SU-DHL-6 (cell line): ENCODE measurements around the gene DHX30.

Source experiments
- EZH2phosphoT487 ChIP-seq: fragments of 200-600 bp; sonication (generic), shearing (Covaris generic); conservative IDR thresholded peaks from 2 replicates; pipeline ENCODE4 v1.6.1; 2018; ENCODE audit warnings: mild to moderate bottlenecking, antibody characterized with exemption, low read length, moderate library complexity, mixed read lengths
- TF ChIP-seq, protein P1 (sequence below): fragments of 200-600 bp; sonication (generic); IDR thresholded peaks from one replicate; pipeline ENCODE4 v1.5.1; 2017; ENCODE audit warnings: antibody characterized with exemption, mild to moderate bottlenecking, low read length, moderate library complexity; ENCODE audit not compliant: insufficient read depth, poor library complexity, severe bottlenecking

GRCh38 chr3:47848599-47849117 lies 45.7 kb downstream of the DHX30 start:
- TF ChIP-seq, protein P1, sequence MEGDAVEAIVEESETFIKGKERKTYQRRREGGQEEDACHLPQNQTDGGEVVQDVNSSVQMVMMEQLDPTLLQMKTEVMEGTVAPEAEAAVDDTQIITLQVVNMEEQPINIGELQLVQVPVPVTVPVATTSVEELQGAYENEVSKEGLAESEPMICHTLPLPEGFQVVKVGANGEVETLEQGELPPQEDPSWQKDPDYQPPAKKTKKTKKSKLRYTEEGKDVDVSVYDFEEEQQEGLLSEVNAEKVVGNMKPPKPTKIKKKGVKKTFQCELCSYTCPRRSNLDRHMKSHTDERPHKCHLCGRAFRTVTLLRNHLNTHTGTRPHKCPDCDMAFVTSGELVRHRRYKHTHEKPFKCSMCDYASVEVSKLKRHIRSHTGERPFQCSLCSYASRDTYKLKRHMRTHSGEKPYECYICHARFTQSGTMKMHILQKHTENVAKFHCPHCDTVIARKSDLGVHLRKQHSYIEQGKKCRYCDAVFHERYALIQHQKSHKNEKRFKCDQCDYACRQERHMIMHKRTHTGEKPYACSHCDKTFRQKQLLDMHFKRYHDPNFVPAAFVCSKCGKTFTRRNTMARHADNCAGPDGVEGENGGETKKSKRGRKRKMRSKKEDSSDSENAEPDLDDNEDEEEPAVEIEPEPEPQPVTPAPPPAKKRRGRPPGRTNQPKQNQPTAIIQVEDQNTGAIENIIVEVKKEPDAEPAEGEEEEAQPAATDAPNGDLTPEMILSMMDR = no peak
- no peak for TF ChIP-seq EZH2phosphoT487
